ENCODE measurements around the gene CUX1. TPM values are rescaled to one million over a fixed set of nuclear protein-coding genes. Genes with fewer than 3 reads are reported as not detected.

Gene CUX1
- total RNA-seq, 3 donors from 2014 or later, result 35.1 to 54.4 (median 41.1) TPM

- intact Hi-C loops (cut with DNase I; ENCODE audit: low total_unique reads), result no loop called here
- Histone ChIP-seq H3K4me3 (no peak overlapping the region), H3K27me3 (no peaks in the 10 kb centered on the region), H3K4me1 (no peaks in the 10 kb centered on the region), H3K9me3 (no peaks in the 10 kb centered on the region), H3K36me3 (no peaks in the 10 kb centered on the region), H3K27ac (no peak overlapping the region)
- no peak for DNase-seq (ENCODE audit: low spot score in 2 of 2)
- TF ChIP-seq, protein P1, sequence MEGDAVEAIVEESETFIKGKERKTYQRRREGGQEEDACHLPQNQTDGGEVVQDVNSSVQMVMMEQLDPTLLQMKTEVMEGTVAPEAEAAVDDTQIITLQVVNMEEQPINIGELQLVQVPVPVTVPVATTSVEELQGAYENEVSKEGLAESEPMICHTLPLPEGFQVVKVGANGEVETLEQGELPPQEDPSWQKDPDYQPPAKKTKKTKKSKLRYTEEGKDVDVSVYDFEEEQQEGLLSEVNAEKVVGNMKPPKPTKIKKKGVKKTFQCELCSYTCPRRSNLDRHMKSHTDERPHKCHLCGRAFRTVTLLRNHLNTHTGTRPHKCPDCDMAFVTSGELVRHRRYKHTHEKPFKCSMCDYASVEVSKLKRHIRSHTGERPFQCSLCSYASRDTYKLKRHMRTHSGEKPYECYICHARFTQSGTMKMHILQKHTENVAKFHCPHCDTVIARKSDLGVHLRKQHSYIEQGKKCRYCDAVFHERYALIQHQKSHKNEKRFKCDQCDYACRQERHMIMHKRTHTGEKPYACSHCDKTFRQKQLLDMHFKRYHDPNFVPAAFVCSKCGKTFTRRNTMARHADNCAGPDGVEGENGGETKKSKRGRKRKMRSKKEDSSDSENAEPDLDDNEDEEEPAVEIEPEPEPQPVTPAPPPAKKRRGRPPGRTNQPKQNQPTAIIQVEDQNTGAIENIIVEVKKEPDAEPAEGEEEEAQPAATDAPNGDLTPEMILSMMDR (IDR thresholded peaks at IDR 0.05), result no peak
- no peak for TF ChIP-seq POLR2AphosphoS5 (IDR thresholded peaks at IDR 0.05)
- no peak for TF ChIP-seq POLR2A (IDR thresholded peaks at IDR 0.05)
Observed at GRCh38 chr7:102146122-102146521, 328.7 kb downstream of the CUX1 start.

- Histone ChIP-seq H3K4me3 (no peak overlapping the region), H3K27me3 (no peaks in the 10 kb centered on the region), H3K4me1 (no peaks in the 10 kb centered on the region), H3K36me3 (no peaks in the 10 kb centered on the region), H3K27ac (no peak overlapping the region), H3K9me3 (no peaks in the 10 kb centered on the region)
- no peak for DNase-seq (ENCODE audit: low spot score in 2 of 2)
- intact Hi-C loops (cut with DNase I; ENCODE audit: low total_unique reads), result no loop called here
- TF ChIP-seq, protein P1 (IDR thresholded peaks at IDR 0.05), result no peak
- TF ChIP-seq POLR2AphosphoS5 (IDR thresholded peaks at IDR 0.05), result no peak
- TF ChIP-seq POLR2A (IDR thresholded peaks at IDR 0.05), result no peak
Observed at GRCh38 chr7:102147008-102147407, 329.6 kb downstream of the CUX1 start.

- DNase-seq (ENCODE audit: low spot score in 2 of 2), result no peak
- TF ChIP-seq POLR2AphosphoS5 (IDR thresholded peaks at IDR 0.05), result no peak
- TF ChIP-seq, protein P1 (IDR thresholded peaks at IDR 0.05), result no peak
- TF ChIP-seq POLR2A (IDR thresholded peaks at IDR 0.05), result no peak
- Histone ChIP-seq H3K9me3 (no peaks in the 10 kb centered on the region), H3K27ac (no peak overlapping the region), H3K36me3 (no peaks in the 10 kb centered on the region), H3K4me1 (no peaks in the 10 kb centered on the region), H3K27me3 (no peaks in the 10 kb centered on the region), H3K4me3 (no peak overlapping the region)
- intact Hi-C loops (cut with DNase I; ENCODE audit: low total_unique reads), result no loop called here
Observed at GRCh38 chr7:102148799-102149198, 331.4 kb downstream of the CUX1 start.

DNA sequence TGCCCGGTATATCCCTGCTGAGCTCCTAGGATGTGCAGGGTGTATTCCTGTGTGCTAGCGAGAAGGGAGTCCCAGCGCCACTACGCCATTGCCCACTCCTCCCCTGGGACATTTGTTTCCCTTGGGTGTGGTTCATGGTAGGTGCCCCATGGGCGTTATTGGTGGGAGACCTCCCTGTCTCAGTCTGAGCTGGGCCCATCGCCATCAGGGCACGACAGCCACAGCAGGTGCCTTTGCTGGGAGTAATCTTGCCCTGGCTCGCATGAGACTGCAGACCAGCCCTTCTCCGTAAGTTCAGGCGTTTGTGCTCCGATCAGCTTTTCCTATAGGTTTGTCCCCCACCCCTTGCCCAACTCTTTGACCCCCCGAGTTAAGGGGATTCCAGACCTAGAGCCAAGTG is 332.0 kb downstream of the CUX1 start:
- no peak for DNase-seq (ENCODE audit: low spot score in 2 of 2)
- intact Hi-C loops (cut with DNase I; ENCODE audit: low total_unique reads), result no loop called here
- no peaks in the 10 kb centered on the region for H3K36me3 ChIP-seq
- no peaks in the 10 kb centered on the region for H3K9me3 ChIP-seq
- no peaks in the 10 kb centered on the region for H3K27me3 ChIP-seq
- H3K4me1 ChIP-seq, result no peaks in the 10 kb centered on the region
- no peak overlapping the region for H3K4me3 ChIP-seq
- TF ChIP-seq, protein P1 (IDR thresholded peaks at IDR 0.05), result no peak
- TF ChIP-seq POLR2A (IDR thresholded peaks at IDR 0.05) (no peak), POLR2AphosphoS5 (IDR thresholded peaks at IDR 0.05) (no peak)
- H3K27ac ChIP-seq, result no peak overlapping the region

GRCh38 chr7:102150266-102150665 is 332.8 kb downstream of the CUX1 start:
- H3K4me3 ChIP-seq, result no peak overlapping the region
- intact Hi-C loops (cut with DNase I; ENCODE audit: low total_unique reads), result no loop called here

More at GRCh38 chr7:102150266-102150665, 332.8 kb downstream of the CUX1 start:
- no peak for TF ChIP-seq POLR2AphosphoS5 (IDR thresholded peaks at IDR 0.05)
- no peak for TF ChIP-seq POLR2A (IDR thresholded peaks at IDR 0.05)
- TF ChIP-seq, protein P1 (IDR thresholded peaks at IDR 0.05), result no peak
- no peaks in the 10 kb centered on the region for H3K36me3 ChIP-seq
- no peak overlapping the region for H3K27ac ChIP-seq
- DNase-seq (ENCODE audit: low spot score in 2 of 2), result no peak
- no peaks in the 10 kb centered on the region for H3K4me1 ChIP-seq
- H3K27me3 ChIP-seq, result no peaks in the 10 kb centered on the region
- no peaks in the 10 kb centered on the region for H3K9me3 ChIP-seq

All from breast epithelium (tissue), 4 donors.